ENCODE data around the gene IL11RA. TPM values are rescaled to one million over a fixed set of nuclear protein-coding genes. Genes with fewer than 3 reads are reported as not detected.

IL11RA gene
- total and polyA plus RNA-seq, 2 of the 8 experiments (the other 6 are each of a cell fraction or from before 2014, with no cell fraction given): 5.5 to 9.1 TPM

- ChIA-PET POLR2A (ENCODE audit: partially characterized antibody) (interaction anchor here (1.0 to 11.3 kb wide), 2 partner anchors 14 to 21 kb away, joined by 3 to 127 read pairs; partner anchors contain the start of genes GALT and IL11RA), CTCF (ENCODE audit: partially characterized antibody) (interaction anchor here (1.0 to 18.5 kb wide), 9 partner anchors 11 to 255 kb away, joined by 3 to 401 read pairs (median 4); partner anchors contain the start of genes DCTN3, GALT and RPP25L)
- Histone ChIP-seq H3K23ac (ENCODE audit: insufficient read length) (no peak overlapping the region), H3K18ac (ENCODE audit: extremely low read depth, low read length) (no peak overlapping the region), H3K4ac (replicated peaks; ENCODE audit: insufficient read length, low read depth, low read length) (no peak overlapping the region), H3K56ac (replicated peaks; ENCODE audit: insufficient read length, low read depth, low read length) (no peak overlapping the region), H3K9ac (replicated peaks in 1 of 4; ENCODE audit: extremely low read depth in 1 of 4, low read depth in 3 of 4, low read length in 3 of 4) (no peak overlapping the region), H3K4me3 (ENCODE audit: extremely low read depth in 1 of 4, insufficient read depth in 2 of 4, low read depth in 3 of 4, low read length in 4 of 4) (no peak overlapping the region), H3K9me3 (ENCODE audit: insufficient read depth in 2 of 2, low read depth in 1 of 2, low read length in 1 of 2) (no peaks in the 10 kb centered on the region), H2BK12ac (ENCODE audit: low read depth, low read length) (no peak overlapping the region), H3K36me3 (ENCODE audit: control insufficient read depth in 2 of 4, insufficient read depth in 4 of 4, low read length in 3 of 4) (peaks cover 0 to 6% (median 2%) of the 10 kb centered on the region in 4 experiments; a peak in 3 of 8 replicates), H2AFZ (ENCODE audit: low read length) (no peak overlapping the region), H2BK5ac (ENCODE audit: low read depth, low read length) (no peak overlapping the region), H3K79me1 (ENCODE audit: low read depth, low read length) (peaks cover 2% of the 10 kb centered on the region; the same call in 1 of the 2 replicates), H2BK15ac (ENCODE audit: low read length) (no peak overlapping the region), H2BK120ac (replicated peaks; ENCODE audit: low read depth, low read length) (no peak overlapping the region), H2AK5ac (ENCODE audit: low read depth, low read length) (no peak overlapping the region; the same call in 1 of the 2 replicates), H3K14ac (ENCODE audit: insufficient read length) (no peak overlapping the region), H2BK20ac (ENCODE audit: low read length) (no peak overlapping the region), H3K27me3 (replicated peaks in 1 of 4; ENCODE audit: control insufficient read depth in 3 of 4, extremely low read depth in 1 of 4, insufficient read depth in 3 of 4, low read length in 3 of 4) (peaks cover 44 to 58% (median 57%) of the 10 kb centered on the region in 4 experiments), H4K91ac (replicated peaks; ENCODE audit: insufficient read length, low read length) (no peak overlapping the region), H4K5ac (ENCODE audit: insufficient read length, low read depth, low read length) (no peak overlapping the region), H4K20me1 (replicated peaks in 1 of 2; ENCODE audit: control insufficient read depth in 1 of 2, insufficient read depth in 2 of 2, low read length in 2 of 2) (peaks cover 0 to 9% of the 10 kb centered on the region in 2 experiments), H3K79me2 (ENCODE audit: control insufficient read depth in 1 of 2, insufficient read depth in 2 of 2, low read length in 2 of 2) (no peaks in the 10 kb centered on the region), H3K4me1 (replicated peaks in 1 of 4; ENCODE audit: control insufficient read depth in 3 of 4, insufficient read depth in 4 of 4, low read length in 3 of 4) (peaks cover 0 to 13% (median 4%) of the 10 kb centered on the region in 4 experiments; a peak in 6 of 7 replicates), H3K4me2 (ENCODE audit: insufficient read depth in 1 of 2, low read depth in 2 of 2, low read length in 2 of 2) (no peak overlapping the region), H3K23me2 (ENCODE audit: low read depth, low read length) (peaks cover 9% of the 10 kb centered on the region), H3K27ac (ENCODE audit: low read depth, low read length) (no peak overlapping the region), H4K8ac (ENCODE audit: extremely low read depth, insufficient read depth, low read length) (no peak overlapping the region)
- no peak for FAIRE-seq
- 64% methylated on average over 5 of the region's 5 CpGs; no CpG with 5 or more reads in 1 of the 2 experiments for WGBS, 2 experiments (ENCODE audit: extremely low coverage in 1 of 2, insufficient coverage in 1 of 2, insufficient read length in 1 of 2, insufficient replicate concordance in 2 of 2, low coverage in 1 of 2, low lambda C conversion rate in 2 of 2, missing lambda C conversion rate in 1 of 2)
- no peak for DNase-seq (ENCODE audit: low read depth in 1 of 2, low spot score in 2 of 2)
- TF ChIP-seq FOSL1 (IDR thresholded peaks at IDR 0.05; ENCODE audit: insufficient read depth, low read depth, low read length) (no peak), ATF3 (IDR thresholded peaks at IDR 0.05; ENCODE audit: insufficient read depth, low read depth, low read length) (no peak), RFX5 (IDR thresholded peaks at IDR 0.05; ENCODE audit: borderline replicate concordance, low read depth, low read length) (no peak), SRF (IDR thresholded peaks at IDR 0.05; ENCODE audit: low read depth, low read length) (no peak), SIN3A (conservative IDR thresholded peaks at IDR 0.05 in 1 of 2, IDR thresholded peaks at IDR 0.05 in 1 of 2; ENCODE audit: low read depth in 1 of 2, low read length in 2 of 2) (no peak), RAD21 (IDR thresholded peaks at IDR 0.05 in 1 of 2, conservative IDR thresholded peaks at IDR 0.05 in 1 of 2; ENCODE audit: low read depth in 2 of 2, low read length in 2 of 2) (no peak), RBBP5 (IDR thresholded peaks at IDR 0.05; ENCODE audit: borderline replicate concordance, low read depth, low read length) (no peak)
These were observed 21.4 kb upstream of the IL11RA start for GRCh38 chr9:34630402-34631154.

Measured in H1 (cell line).